ENCODE measurements around the gene TF.

The TF gene

GRCh38 chr3:133747907-133748639, 1.9 kb downstream of the TF start:
- no peak for DNase-seq

- DNase-seq, result no peak
Observed at GRCh38 chr3:133749427-133750258, 3.5 kb downstream of the TF start.

GRCh38 chr3:133750259-133750656, 4.1 kb downstream of the TF start:
- DNase-seq, result no peak

GRCh38 chr3:133753107-133753778, 7.0 kb downstream of the TF start:
- DNase-seq, result no peak

GRCh38 chr3:133753779-133754164, 7.6 kb downstream of the TF start:
- DNase-seq, result no peak

- DNase-seq, result no peak
Observed at GRCh38 chr3:133754455-133754854, 8.3 kb downstream of the TF start.

GRCh38 chr3:133754973-133755828, 9.0 kb downstream of the TF start:
- DNase-seq, result no peak

- DNase-seq, result no peak
Observed at GRCh38 chr3:133756716-133757694, 10.8 kb downstream of the TF start.

- no peak for DNase-seq
Observed at GRCh38 chr3:133757701-133758567, 11.7 kb downstream of the TF start.

- DNase-seq, result no peak
Observed at GRCh38 chr3:133758568-133758928, 12.4 kb downstream of the TF start.

- no peak for DNase-seq
Observed at GRCh38 chr3:133758964-133759739, 13.0 kb downstream of the TF start.

GRCh38 chr3:133759740-133760305, 13.6 kb downstream of the TF start:
- no peak for DNase-seq

GRCh38 chr3:133760916-133761315, 14.7 kb downstream of the TF start:
- no peak for DNase-seq

- DNase-seq, result no peak
Observed at GRCh38 chr3:133761605-133762484, 15.7 kb downstream of the TF start.

- DNase-seq, result no peak
Observed at GRCh38 chr3:133762539-133762938, 16.3 kb downstream of the TF start.

- no peak for DNase-seq
Observed at GRCh38 chr3:133763797-133764683, 17.8 kb downstream of the TF start.

- no peak for DNase-seq
Observed at GRCh38 chr3:133765256-133765655, 19.1 kb downstream of the TF start.

Measured in T-helper 9 cell (primary cell).